ENCODE data around the gene MFN2.
A peak's percentile ranks its signal among the peaks of the same experiment; 100 is the strongest.
"Not testable (repeated sequence)": the region's sequence is repeated elsewhere in the genome, so short reads cannot be mapped to it uniquely, and the experiment has no call there.

MFN2 gene

DNA sequence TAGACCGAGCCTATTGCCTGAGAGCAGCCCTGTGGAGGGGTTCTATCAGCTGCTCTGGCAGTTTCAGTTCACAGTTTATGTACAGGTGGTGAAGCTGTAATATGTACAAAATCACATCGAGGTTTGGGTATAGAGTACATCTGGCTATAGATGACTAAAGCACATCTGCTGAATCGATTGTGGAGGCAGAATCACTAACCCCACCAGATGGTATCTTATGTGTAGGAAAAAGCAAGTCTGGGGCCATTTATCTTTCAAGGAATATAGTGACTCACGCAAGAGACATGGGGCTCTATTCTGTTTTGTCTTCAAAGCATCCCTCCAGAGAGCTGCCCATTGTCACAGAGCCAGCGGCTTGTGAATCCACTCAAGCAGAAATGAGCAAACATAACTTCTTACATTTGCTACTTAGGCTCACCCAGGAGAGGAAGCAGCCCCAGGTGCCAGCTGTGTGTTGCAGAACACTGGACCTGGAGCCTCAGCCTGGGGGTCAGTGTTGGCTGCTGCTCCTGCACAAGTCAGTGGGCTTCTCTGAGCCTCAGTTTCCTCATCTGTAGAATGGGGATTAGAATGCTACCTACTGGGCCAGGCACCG lies 60.3 kb downstream of the MFN2 start:
- no peak for TF ChIP-seq CTCF (IDR thresholded peaks at IDR 0.05; ENCODE audit: borderline replicate concordance, insufficient read depth, low read depth, low read length)
- no peak overlapping the region for H3K4me3 ChIP-seq (ENCODE audit: low read depth, low read length)

- not testable (repeated sequence) for H3K4me3 ChIP-seq (ENCODE audit: low read depth, low read length)
Measured at GRCh38 chr1:12044187-12044877, 64.1 kb downstream of the MFN2 start.

GRCh38 chr1:12046749-12047119 lies 66.5 kb downstream of the MFN2 start:
- peak overlapping the region; percentile 33 for H3K4me3 ChIP-seq (ENCODE audit: low read depth, low read length)

GRCh38 chr1:12047120-12047876 lies 67.1 kb downstream of the MFN2 start:
- no peak for TF ChIP-seq CTCF (IDR thresholded peaks at IDR 0.05; ENCODE audit: borderline replicate concordance, insufficient read depth, low read depth, low read length)
- H3K4me3 ChIP-seq (ENCODE audit: low read depth, low read length): peak overlapping the region; percentile 33

More at GRCh38 chr1:12046749-12047119, 66.5 kb downstream of the MFN2 start:
- no peak for TF ChIP-seq CTCF (IDR thresholded peaks at IDR 0.05; ENCODE audit: borderline replicate concordance, insufficient read depth, low read depth, low read length)

GRCh38 chr1:12048372-12048771 lies 68.1 kb downstream of the MFN2 start:
- no peak overlapping the region for H3K4me3 ChIP-seq (ENCODE audit: low read depth, low read length)
- TF ChIP-seq CTCF (IDR thresholded peaks at IDR 0.05; ENCODE audit: borderline replicate concordance, insufficient read depth, low read depth, low read length): no peak

DNA sequence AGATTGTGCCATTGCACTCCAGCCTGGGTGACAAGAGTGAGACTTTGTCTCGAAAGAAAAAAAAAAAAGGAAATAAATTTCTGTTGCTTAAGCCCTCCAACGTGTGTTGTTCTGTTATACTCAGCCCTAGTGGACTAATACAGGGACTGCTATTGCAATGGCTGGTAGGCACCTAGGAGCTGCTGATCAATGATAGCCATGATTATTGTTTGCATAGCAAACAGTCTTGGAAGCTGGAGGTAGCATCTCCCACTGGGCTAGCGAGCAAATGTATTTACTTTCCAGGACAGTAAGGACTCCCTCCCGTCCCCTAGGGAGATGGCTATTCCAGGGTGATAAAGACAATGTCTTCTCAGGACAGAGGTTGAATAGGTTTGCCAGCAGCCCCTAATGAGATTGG lies 69.4 kb downstream of the MFN2 start:
- no peak overlapping the region for H3K4me3 ChIP-seq (ENCODE audit: low read depth, low read length)
- TF ChIP-seq CTCF (IDR thresholded peaks at IDR 0.05; ENCODE audit: borderline replicate concordance, insufficient read depth, low read depth, low read length): peak; percentile 30; the same call in 1 of the 2 replicates

GRCh38 chr1:12051361-12051760 lies 71.1 kb downstream of the MFN2 start:
- no peak for TF ChIP-seq CTCF (IDR thresholded peaks at IDR 0.05; ENCODE audit: borderline replicate concordance, insufficient read depth, low read depth, low read length)

More at GRCh38 chr1:12051361-12051760, 71.1 kb downstream of the MFN2 start:
- no peak overlapping the region for H3K4me3 ChIP-seq (ENCODE audit: low read depth, low read length)

All from GM12875 (cell line).